NB4 (cell line): ENCODE measurements around the gene TSPAN4.

ENCODE experiments used
- MYC ChIP-seq: IDR thresholded peaks from 2 replicates; pipeline ENCODE4 v1.6.1; 2011; ENCODE audit warnings: low read depth, low read length
- TF ChIP-seq, protein P1 (sequence below): IDR thresholded peaks from one replicate; pipeline ENCODE4 v1.5.1; 2012; ENCODE audit warnings: low read depth, low read length

DNA sequence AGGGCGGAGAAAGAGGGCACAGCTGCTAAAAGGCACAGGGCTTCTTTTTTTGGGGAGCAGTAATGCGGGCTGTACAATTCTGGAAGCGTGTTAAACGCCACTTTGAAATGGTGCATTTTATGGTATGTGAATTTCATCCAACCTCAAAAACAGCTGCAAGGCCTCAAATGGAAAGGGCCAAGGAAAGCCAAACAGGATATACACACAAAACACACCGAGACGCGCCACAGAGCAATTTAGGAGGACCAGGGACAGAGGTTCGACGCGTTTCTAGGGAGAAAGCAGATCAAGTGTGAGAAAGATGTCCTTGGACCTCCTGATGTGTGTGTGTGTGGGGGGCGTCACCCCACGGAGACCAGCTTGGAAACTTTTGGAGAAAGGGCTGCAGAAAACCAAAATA is 31.1 kb downstream of the TSPAN4 start:
- TF ChIP-seq MYC: no peak
- TF ChIP-seq, protein P1, sequence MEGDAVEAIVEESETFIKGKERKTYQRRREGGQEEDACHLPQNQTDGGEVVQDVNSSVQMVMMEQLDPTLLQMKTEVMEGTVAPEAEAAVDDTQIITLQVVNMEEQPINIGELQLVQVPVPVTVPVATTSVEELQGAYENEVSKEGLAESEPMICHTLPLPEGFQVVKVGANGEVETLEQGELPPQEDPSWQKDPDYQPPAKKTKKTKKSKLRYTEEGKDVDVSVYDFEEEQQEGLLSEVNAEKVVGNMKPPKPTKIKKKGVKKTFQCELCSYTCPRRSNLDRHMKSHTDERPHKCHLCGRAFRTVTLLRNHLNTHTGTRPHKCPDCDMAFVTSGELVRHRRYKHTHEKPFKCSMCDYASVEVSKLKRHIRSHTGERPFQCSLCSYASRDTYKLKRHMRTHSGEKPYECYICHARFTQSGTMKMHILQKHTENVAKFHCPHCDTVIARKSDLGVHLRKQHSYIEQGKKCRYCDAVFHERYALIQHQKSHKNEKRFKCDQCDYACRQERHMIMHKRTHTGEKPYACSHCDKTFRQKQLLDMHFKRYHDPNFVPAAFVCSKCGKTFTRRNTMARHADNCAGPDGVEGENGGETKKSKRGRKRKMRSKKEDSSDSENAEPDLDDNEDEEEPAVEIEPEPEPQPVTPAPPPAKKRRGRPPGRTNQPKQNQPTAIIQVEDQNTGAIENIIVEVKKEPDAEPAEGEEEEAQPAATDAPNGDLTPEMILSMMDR: no peak
